Endothelial cell of umbilical vein (primary cell): ENCODE data around the gene PDYN. TPM values are rescaled to one million over a fixed set of nuclear protein-coding genes. Genes with fewer than 3 reads are reported as not detected.

Experiments used
- BruUV-seq: library from RNA; stranded (reverse); fragments of 400-500 nt; replicated peaks from 2 replicates; lab custom pipeline; 2021; lab: Mats Ljungman, UMichigan
- CTCF ChIA-PET: fragments of 300-600, 350-600 bp; sonication (Branson Sonifier 250); formaldehyde crosslinking; loops from one replicate; lab custom pipeline; 2021; ENCODE audit warnings: antibody characterized with exemption, inconsistent platforms; lab: Charles Lee
- POLR2A ChIA-PET: fragments of 300-600, 350-600 bp; sonication (Branson Sonifier 250); formaldehyde crosslinking; loops from one replicate; lab custom pipeline; 2021; ENCODE audit warnings: antibody characterized with exemption, inconsistent platforms; lab: Charles Lee
- DNase-seq: peaks from one replicate; pipeline ENCODE4 v3.0.0-alpha.2; 2011; ENCODE audit warnings: low read depth, low spot score
- FAIRE-seq: peaks from 2 replicates; lab custom pipeline; 2011; peaks lifted over from hg19 to GRCh38; lab: Jason Lieb, UNC
- H2AFZ ChIP-seq: 2 replicates; pipeline ENCODE4 v1.6.0; 2012; ENCODE audit warnings: low read depth, low read length, control low read depth, inconsistent platforms
- H3K27ac ChIP-seq: 2 replicates; pipeline ENCODE4 v1.5.1; 2011; ENCODE audit warnings: low read depth, mild to moderate bottlenecking, control low read depth, low read length, moderate library complexity; ENCODE audit not compliant: insufficient read depth
- H3K27me3 ChIP-seq, 2 experiments: 2 replicates each; pipeline versions ENCODE4 v1.6.0 to v1.6.1; 2011; ENCODE audit warnings: low read length in 2 of 2, mixed read lengths in 1 of 2; ENCODE audit not compliant: control insufficient read depth in 2 of 2, insufficient read depth in 2 of 2
- H3K36me3 ChIP-seq, 2 experiments: 2 replicates in 1 of 2; 3 replicates in 1 of 2; pipeline ENCODE4 v1.5.1; 2011; ENCODE audit warnings: low read length in 2 of 2, mild to moderate bottlenecking in 1 of 2, moderate library complexity in 1 of 2; ENCODE audit not compliant: control insufficient read depth in 2 of 2, insufficient read depth in 2 of 2; ENCODE audit errors: extremely low read depth in 1 of 2
- H3K4me1 ChIP-seq: 3 replicates; pipeline ENCODE4 v1.5.1; 2011; ENCODE audit warnings: mild to moderate bottlenecking, low read length; ENCODE audit not compliant: control insufficient read depth, insufficient read depth; ENCODE audit errors: extremely low read depth
- H3K4me2 ChIP-seq: 2 replicates; pipeline ENCODE4 v1.6.1; 2011; ENCODE audit warnings: low read length, control low read depth, mixed read lengths; ENCODE audit not compliant: insufficient read depth
- H3K4me3 ChIP-seq, 3 experiments: fragments of 200-600 bp in 1 of 3; sonication (generic), shearing (Covaris generic) in 1 of 3; replicated peaks in 1 of 3; 2 replicates each; pipeline ENCODE4 v1.5.1; 2011 to 2016; ENCODE audit warnings: control low read depth in 3 of 3, low read length in 3 of 3, mild to moderate bottlenecking in 2 of 3, inconsistent platforms in 1 of 3, low read depth in 1 of 3, moderate library complexity in 1 of 3; ENCODE audit not compliant: insufficient read depth in 1 of 3
- H3K79me2 ChIP-seq: 2 replicates; pipeline ENCODE4 v1.6.0; 2012; ENCODE audit warnings: low read length, inconsistent platforms; ENCODE audit not compliant: control insufficient read depth, insufficient read depth
- H3K9ac ChIP-seq: replicated peaks from 2 replicates; pipeline ENCODE3; 2011; ENCODE audit warnings: low read length, control low read depth; ENCODE audit not compliant: insufficient read depth; ENCODE audit errors: extremely low read depth
- H3K9me1 ChIP-seq: replicated peaks from 3 replicates; pipeline ENCODE4 v1.6.0; 2011; ENCODE audit warnings: mild to moderate bottlenecking, low read length; ENCODE audit not compliant: control insufficient read depth, insufficient read depth; ENCODE audit errors: extremely low read depth
- H3K9me3 ChIP-seq: replicated peaks from 2 replicates; pipeline ENCODE4 v1.5.1; 2012; ENCODE audit warnings: low read length, inconsistent platforms; ENCODE audit not compliant: control insufficient read depth, insufficient read depth
- H4K20me1 ChIP-seq: replicated peaks from 2 replicates; pipeline ENCODE3; 2011; ENCODE audit warnings: mild to moderate bottlenecking, low read length; ENCODE audit not compliant: control insufficient read depth, insufficient read depth; ENCODE audit errors: extremely low read depth
- EZH2 ChIP-seq: IDR thresholded peaks from 2 replicates; pipeline ENCODE4 v1.6.1; 2012; ENCODE audit warnings: borderline replicate concordance, low read depth, mild to moderate bottlenecking, moderate library complexity, low read length, inconsistent platforms; ENCODE audit not compliant: severe bottlenecking
- FOS ChIP-seq: IDR thresholded peaks from 2 replicates; pipeline ENCODE4 v1.6.1; 2011; ENCODE audit warnings: mild to moderate bottlenecking, low read length, moderate library complexity, borderline replicate concordance; ENCODE audit not compliant: insufficient read depth
- GATA2 ChIP-seq: IDR thresholded peaks from 2 replicates; pipeline ENCODE4 v1.7.0; 2011; ENCODE audit warnings: low read depth, mild to moderate bottlenecking, moderate library complexity, mixed read lengths, low read length; ENCODE audit not compliant: insufficient read length, insufficient read depth
- JUN ChIP-seq: IDR thresholded peaks from 2 replicates; pipeline ENCODE4 v1.6.1; 2011; ENCODE audit warnings: borderline replicate concordance, low read depth; ENCODE audit not compliant: insufficient read length, insufficient read depth
- MAX ChIP-seq: IDR thresholded peaks from 2 replicates; pipeline ENCODE4 v1.6.1; 2011; ENCODE audit not compliant: insufficient read depth, insufficient read length
- MYC ChIP-seq: IDR thresholded peaks from one replicate; pipeline ENCODE4 v1.6.1; 2011; ENCODE audit warnings: mild to moderate bottlenecking, low read depth, low read length
- POLR2A ChIP-seq: IDR thresholded peaks from 2 replicates; pipeline ENCODE4 v1.6.1; 2012; ENCODE audit warnings: low read depth, mild to moderate bottlenecking, control low read depth, low read length
- POLR2AphosphoS5 ChIP-seq: IDR thresholded peaks from 2 replicates; pipeline ENCODE4 v1.6.1; 2012; ENCODE audit warnings: low read depth, mild to moderate bottlenecking, control low read depth, low read length, moderate library complexity; ENCODE audit not compliant: insufficient read depth
- dilution Hi-C: fragments of 300-500 bp; cut with MboI; formaldehyde crosslinking; loops from one replicate; pipeline ENCODE4 v1.15.0; 2019; ENCODE audit warnings: low sequenced_read_pairs; ENCODE audit not compliant: extremely low pct_ligation_motif_present
- intact Hi-C: fragments of 100-400 bp; cut with micrococcal nuclease; formaldehyde crosslinking; loops from one replicate; pipeline ENCODE4 v1.10.0; 2022
- polyA plus RNA-seq, 4 experiments: library from polyadenylated mRNA; depleted of rRNA in 3 of 4; stranded (reverse) in 3 of 4; unstranded in 1 of 4; fragments of >200 nt; gene quantifications; 2 replicates each; pipeline versions ENCODE4 v1.2.1 to v1.2.3, GENCODE V29; 2011 to 2012; ENCODE audit warnings: missing spikeins in 1 of 4
- total RNA-seq: library from RNA; stranded (reverse); gene quantifications from 2 replicates; pipeline ENCODE4 v1.2.3, GENCODE V29; 2021
- TF ChIP-seq, protein P1 (sequence below), 2 donors: IDR thresholded peaks; 1 replicate in 1 of 2; 2 replicates in 1 of 2; pipeline ENCODE4 v1.5.1; 2011; ENCODE audit warnings: low read length in 2 of 2, mild to moderate bottlenecking in 2 of 2, moderate library complexity in 2 of 2, control low read depth in 1 of 2, inconsistent platforms in 1 of 2, low read depth in 1 of 2; ENCODE audit not compliant: insufficient read depth in 1 of 2; ENCODE audit errors: extremely low read depth in 1 of 2

PDYN gene
- total and polyA plus RNA-seq, 2 donors (not counting 3 experiments of a cell fraction or from before 2014, with no cell fraction given) = not detected

GRCh38 chr20:1933465-1933870 lies 60.4 kb downstream of the PDYN start:
- TF ChIP-seq GATA2 (no peak), POLR2A (no peak), MYC (no peak), EZH2 (no peak), FOS (no peak), JUN (no peak), POLR2AphosphoS5 (no peak), MAX (no peak)
- TF ChIP-seq, protein P1, sequence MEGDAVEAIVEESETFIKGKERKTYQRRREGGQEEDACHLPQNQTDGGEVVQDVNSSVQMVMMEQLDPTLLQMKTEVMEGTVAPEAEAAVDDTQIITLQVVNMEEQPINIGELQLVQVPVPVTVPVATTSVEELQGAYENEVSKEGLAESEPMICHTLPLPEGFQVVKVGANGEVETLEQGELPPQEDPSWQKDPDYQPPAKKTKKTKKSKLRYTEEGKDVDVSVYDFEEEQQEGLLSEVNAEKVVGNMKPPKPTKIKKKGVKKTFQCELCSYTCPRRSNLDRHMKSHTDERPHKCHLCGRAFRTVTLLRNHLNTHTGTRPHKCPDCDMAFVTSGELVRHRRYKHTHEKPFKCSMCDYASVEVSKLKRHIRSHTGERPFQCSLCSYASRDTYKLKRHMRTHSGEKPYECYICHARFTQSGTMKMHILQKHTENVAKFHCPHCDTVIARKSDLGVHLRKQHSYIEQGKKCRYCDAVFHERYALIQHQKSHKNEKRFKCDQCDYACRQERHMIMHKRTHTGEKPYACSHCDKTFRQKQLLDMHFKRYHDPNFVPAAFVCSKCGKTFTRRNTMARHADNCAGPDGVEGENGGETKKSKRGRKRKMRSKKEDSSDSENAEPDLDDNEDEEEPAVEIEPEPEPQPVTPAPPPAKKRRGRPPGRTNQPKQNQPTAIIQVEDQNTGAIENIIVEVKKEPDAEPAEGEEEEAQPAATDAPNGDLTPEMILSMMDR (IDR thresholded peaks at IDR 0.05; ENCODE audit: extremely low read depth in 1 of 2, insufficient read depth in 1 of 2, low read depth in 1 of 2, low read length in 2 of 2) = no peak
- intact Hi-C loops = no loop called here
- ChIA-PET POLR2A (no interaction called here), CTCF (interaction anchor here (0.7 kb wide), 1 partner anchor 1276 kb away, joined by 3 read pairs; no protein-coding TSS in a partner anchor)
- H3K27me3 ChIP-seq = no peaks in the 10 kb centered on the region
- no peaks in the 10 kb centered on the region for H3K9me1 ChIP-seq
- no peaks in the 10 kb centered on the region for H3K9me3 ChIP-seq
- dilution Hi-C loops = no loop called here
- FAIRE-seq (no peak), DNase-seq (no peak)
- H4K20me1 ChIP-seq = no peaks in the 10 kb centered on the region
- H2AFZ ChIP-seq = no peak overlapping the region
- H3K79me2 ChIP-seq = no peaks in the 10 kb centered on the region
- H3K27ac ChIP-seq = no peak overlapping the region
- BruUV-seq = no TSS peak
- H3K4me2 ChIP-seq = no peak overlapping the region
- no peak overlapping the region for H3K4me3 ChIP-seq
- peaks cover 0 to 3% of the 10 kb centered on the region in 2 experiments for H3K36me3 ChIP-seq
- H3K4me1 ChIP-seq = no peaks in the 10 kb centered on the region
- no peak overlapping the region for H3K9ac ChIP-seq
